H9 (cell line): Measurements from ENCODE around the gene PARK7. TPM values are rescaled to one million over a fixed set of nuclear protein-coding genes. Genes with fewer than 3 reads are reported as not detected.

Experiments
- DNase-seq: peaks from one replicate; pipeline ENCODE4 v3.0.0-alpha.2; 2017
- H2AFZ ChIP-seq: one replicate; pipeline ENCODE4 v1.6.1; 2013; ENCODE audit warnings: mild to moderate bottlenecking, low read length, control low read depth, moderate library complexity
- H2AK5ac ChIP-seq: 2 replicates; pipeline ENCODE4 v1.6.1; 2013; ENCODE audit warnings: low read length, control low read depth, mixed read lengths; ENCODE audit not compliant: insufficient read length
- H2BK120ac ChIP-seq: one replicate; pipeline ENCODE4 v1.6.1; 2013; ENCODE audit warnings: low read depth, mild to moderate bottlenecking, low read length, control low read depth, inconsistent platforms; ENCODE audit not compliant: poor library complexity, severe bottlenecking
- H2BK12ac ChIP-seq: 2 replicates; pipeline ENCODE4 v1.6.1; 2013; ENCODE audit warnings: low read length, control low read depth, mixed read lengths, low read depth; ENCODE audit not compliant: insufficient read length
- H2BK15ac ChIP-seq: 2 replicates; pipeline ENCODE4 v1.6.1; 2013; ENCODE audit warnings: low read depth, low read length, control low read depth
- H2BK20ac ChIP-seq: one replicate; pipeline ENCODE4 v1.6.1; 2013; ENCODE audit warnings: low read depth, mild to moderate bottlenecking, low read length, control low read depth, inconsistent platforms; ENCODE audit not compliant: poor library complexity, severe bottlenecking
- H2BK5ac ChIP-seq: 2 replicates; pipeline ENCODE4 v1.6.1; 2013; ENCODE audit warnings: low read length, control low read depth, mixed read lengths; ENCODE audit not compliant: insufficient read length
- H3K14ac ChIP-seq: 2 replicates; pipeline ENCODE4 v1.6.1; 2013; ENCODE audit warnings: low read length, control low read depth; ENCODE audit not compliant: insufficient read depth
- H3K18ac ChIP-seq: 2 replicates; pipeline ENCODE4 v1.6.1; 2013; ENCODE audit warnings: low read depth, mild to moderate bottlenecking, mixed read lengths, low read length, control low read depth; ENCODE audit not compliant: insufficient read length
- H3K23ac ChIP-seq: 2 replicates; pipeline ENCODE4 v1.6.1; 2013; ENCODE audit warnings: low read length, control low read depth, mixed read lengths, low read depth; ENCODE audit not compliant: insufficient read length
- H3K23me2 ChIP-seq: 2 replicates; pipeline ENCODE4 v1.6.1; 2013; ENCODE audit warnings: low read depth, mild to moderate bottlenecking, mixed read lengths, low read length, control low read depth; ENCODE audit not compliant: insufficient read length, poor library complexity, severe bottlenecking
- H3K27ac ChIP-seq: 2 replicates; pipeline ENCODE4 v1.5.1; 2013; ENCODE audit warnings: low read length, control low read depth, mixed read lengths, low read depth; ENCODE audit not compliant: insufficient read length
- H3K27me3 ChIP-seq: 2 replicates; pipeline ENCODE4 v1.6.1; 2013; ENCODE audit warnings: low read length, control low read depth, inconsistent platforms; ENCODE audit not compliant: insufficient read depth
- H3K4ac ChIP-seq: 2 replicates; pipeline ENCODE4 v1.6.1; 2013; ENCODE audit warnings: low read depth, mild to moderate bottlenecking, control low read depth, inconsistent platforms, low read length, moderate library complexity
- H3K4me1 ChIP-seq: 2 replicates; pipeline ENCODE4 v1.6.1; 2013; ENCODE audit warnings: low read length, control low read depth, inconsistent platforms; ENCODE audit not compliant: insufficient read depth
- H3K4me2 ChIP-seq: 2 replicates; pipeline ENCODE4 v1.6.1; 2013; ENCODE audit warnings: low read length, control low read depth, mixed read lengths; ENCODE audit not compliant: insufficient read length, insufficient read depth
- H3K56ac ChIP-seq: 2 replicates; pipeline ENCODE4 v1.6.1; 2013; ENCODE audit warnings: low read depth, mild to moderate bottlenecking, mixed read lengths, low read length, control low read depth; ENCODE audit not compliant: insufficient read length
- H3K79me1 ChIP-seq: 2 replicates; pipeline ENCODE4 v1.6.1; 2013; ENCODE audit warnings: low read depth, mild to moderate bottlenecking, moderate library complexity, low read length, control low read depth, inconsistent platforms; ENCODE audit not compliant: insufficient read depth, poor library complexity, severe bottlenecking
- H3K79me2 ChIP-seq: 2 replicates; pipeline ENCODE4 v1.6.1; 2013; ENCODE audit warnings: low read length, control low read depth, inconsistent platforms; ENCODE audit not compliant: insufficient read depth
- H3K9ac ChIP-seq: 2 replicates; pipeline ENCODE4 v1.6.1; 2013; ENCODE audit warnings: low read length, control low read depth, mixed read lengths; ENCODE audit not compliant: insufficient read length; ENCODE audit errors: extremely low read depth
- H3K9me3 ChIP-seq: one replicate; pipeline ENCODE4 v1.6.1; 2013; ENCODE audit warnings: low read depth, low read length, inconsistent platforms; ENCODE audit not compliant: control insufficient read depth
- H3T11ph ChIP-seq: one replicate; pipeline ENCODE4 v1.6.1; 2013; ENCODE audit warnings: mild to moderate bottlenecking, low read length, control low read depth, inconsistent platforms
- H4K20me1 ChIP-seq: one replicate; pipeline ENCODE4 v1.6.1; 2013; ENCODE audit not compliant: control insufficient read depth, insufficient read length, insufficient read depth
- H4K5ac ChIP-seq: 2 replicates; pipeline ENCODE4 v1.6.1; 2013; ENCODE audit warnings: low read depth, mild to moderate bottlenecking, mixed read lengths, low read length, control low read depth; ENCODE audit not compliant: insufficient read length
- H4K8ac ChIP-seq: replicated peaks from 2 replicates; pipeline ENCODE4 v1.6.1; 2013; ENCODE audit warnings: low read length, control low read depth, mixed read lengths, low read depth; ENCODE audit not compliant: insufficient read length
- H4K91ac ChIP-seq: 2 replicates; pipeline ENCODE4 v1.6.1; 2013; ENCODE audit warnings: low read depth, mild to moderate bottlenecking, moderate library complexity, mixed read lengths, low read length, control low read depth; ENCODE audit not compliant: insufficient read length
- H3K27ac Mint-ChIP-seq, 3 experiments: 2 replicates in 2 of 3; 3 replicates in 1 of 3; pipeline ENCODE4 v1.8.0; 2020 to 2021; ENCODE audit warnings: mixed read lengths in 3 of 3, mild to moderate bottlenecking in 1 of 3, moderate library complexity in 1 of 3
- H3K27me3 Mint-ChIP-seq: 2 replicates; pipeline ENCODE4 v1.8.0; 2021; ENCODE audit warnings: low read depth, mild to moderate bottlenecking, moderate library complexity, mixed read lengths
- H3K36me3 Mint-ChIP-seq, 3 experiments: 2 replicates in 2 of 3; 3 replicates in 1 of 3; pipeline ENCODE4 v1.8.0; 2020 to 2021; ENCODE audit warnings: low read depth in 3 of 3, mixed read lengths in 3 of 3; ENCODE audit not compliant: insufficient read depth in 1 of 3
- H3K4me1 Mint-ChIP-seq, 2 experiments: 2 replicates each; pipeline ENCODE4 v1.8.0; 2020; ENCODE audit warnings: mixed read lengths in 2 of 2
- H3K4me3 Mint-ChIP-seq, 2 experiments: 2 replicates in 1 of 2; 3 replicates in 1 of 2; pipeline ENCODE4 v1.8.0; 2020 to 2021; ENCODE audit warnings: mild to moderate bottlenecking in 2 of 2, mixed read lengths in 2 of 2, moderate library complexity in 1 of 2
- H3K9me3 Mint-ChIP-seq, 2 experiments: 2 replicates in 1 of 2; 3 replicates in 1 of 2; pipeline ENCODE4 v1.8.0; 2020; ENCODE audit warnings: mild to moderate bottlenecking in 2 of 2, mixed read lengths in 2 of 2, moderate library complexity in 1 of 2
- WGBS: extraction: QIAGEN DNeasy Blood & Tissue Kit; methylation state at CpG from one replicate; pipeline ENCODE4 v1.1.7; 2013; ENCODE audit warnings: missing lambda C conversion rate, low lambda C conversion rate, mixed read lengths; ENCODE audit not compliant: insufficient read length; ENCODE audit errors: extremely low coverage; 5-methylcytosine and 5-hydroxymethylcytosine counted together
- total RNA-seq: library from RNA; stranded (reverse); gene quantifications from 2 replicates; pipeline ENCODE4 v1.2.1, GENCODE V29; 2021
- TF ChIP-seq, protein P1 (sequence below): fragments of 200-600 bp; sonication (generic); conservative IDR thresholded peaks from 3 replicates; pipeline ENCODE4 v1.8.0; 2021; ENCODE audit warnings: antibody characterized with exemption, mild to moderate bottlenecking

Gene PARK7
- total RNA-seq, 1 experiment from 2014 or later = 370 TPM

DNA sequence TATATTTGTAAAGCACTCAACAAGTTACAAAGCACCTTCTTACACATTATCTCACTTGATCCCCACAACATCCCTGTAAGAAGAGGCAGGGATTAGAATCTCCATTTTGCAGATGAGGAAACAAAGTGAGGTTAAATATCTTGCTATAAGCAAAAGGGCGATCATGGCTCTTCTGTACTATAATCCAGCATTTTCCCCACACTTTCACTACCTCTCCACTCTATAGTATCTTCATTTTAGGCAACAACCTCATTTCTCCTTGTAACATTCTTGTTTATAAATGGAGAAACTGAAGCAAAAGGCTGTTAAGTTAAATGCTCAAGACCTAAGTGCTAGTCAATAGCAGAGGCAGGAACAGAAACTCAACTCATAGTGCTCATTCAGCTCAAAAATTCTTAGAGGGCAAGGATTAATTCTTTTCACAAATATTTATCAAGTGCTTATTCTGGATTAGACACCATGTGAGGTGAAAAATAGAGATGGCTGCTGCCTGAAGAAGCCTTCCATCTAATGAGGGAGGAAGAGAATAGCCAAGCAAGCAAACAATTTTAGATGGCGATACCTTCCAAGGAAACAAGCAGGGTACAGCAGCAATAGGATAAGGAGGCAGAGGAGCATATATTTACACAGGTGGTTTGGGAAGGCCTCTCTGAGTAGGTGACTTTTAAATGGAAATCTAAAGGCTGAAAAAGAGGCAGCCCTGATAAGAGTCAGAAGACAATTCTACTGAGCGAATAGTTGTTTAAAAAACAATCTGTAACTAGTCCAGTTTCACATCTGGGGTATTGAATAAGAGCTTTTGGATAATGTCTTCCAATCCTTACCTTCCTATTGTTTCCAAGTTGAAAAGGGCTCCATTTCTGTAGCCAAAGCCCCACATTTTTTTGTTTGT, 61.1 kb downstream of the PARK7 start:
- no peak overlapping the region for H2BK120ac ChIP-seq
- H3K14ac ChIP-seq = no peak overlapping the region
- H4K20me1 ChIP-seq = no peaks in the 10 kb centered on the region
- H3K4me2 ChIP-seq = no peak overlapping the region
- no peak overlapping the region for H3K4ac ChIP-seq
- no peak overlapping the region for H4K8ac ChIP-seq
- H3K23ac ChIP-seq = no peak overlapping the region
- no CpG with 5 or more reads among the region's 3 CpGs for WGBS
- peaks cover 0 to 4% (median 0%) of the 10 kb centered on the region in 3 experiments; a peak in 2 of 7 replicates for H3K36me3 Mint-ChIP-seq
- H2BK20ac ChIP-seq = no peak overlapping the region
- no peak overlapping the region for H3K9ac ChIP-seq
- H3K79me1 ChIP-seq = no peaks in the 10 kb centered on the region
- no peak overlapping the region for H2AK5ac ChIP-seq
- no peak overlapping the region for H3K27ac ChIP-seq
- H3K27me3 ChIP-seq = no peaks in the 10 kb centered on the region; the same call in 1 of the 2 replicates
- no peak overlapping the region for H2BK5ac ChIP-seq
- H3K4me1 ChIP-seq = peaks cover 9% of the 10 kb centered on the region; the same call in 1 of the 2 replicates
- no peaks in the 10 kb centered on the region for H3K9me3 ChIP-seq
- no peak for DNase-seq
- no peak overlapping the region for H3K56ac ChIP-seq
- H3K79me2 ChIP-seq = peaks cover 58% of the 10 kb centered on the region; the same call in 1 of the 2 replicates
- peak overlapping the region in 1 of 2 experiments; percentile 89; a peak in 3 of 5 replicates for H3K4me3 Mint-ChIP-seq
- H4K91ac ChIP-seq = no peak overlapping the region
- no peak overlapping the region for H2BK12ac ChIP-seq
- TF ChIP-seq, protein P1, sequence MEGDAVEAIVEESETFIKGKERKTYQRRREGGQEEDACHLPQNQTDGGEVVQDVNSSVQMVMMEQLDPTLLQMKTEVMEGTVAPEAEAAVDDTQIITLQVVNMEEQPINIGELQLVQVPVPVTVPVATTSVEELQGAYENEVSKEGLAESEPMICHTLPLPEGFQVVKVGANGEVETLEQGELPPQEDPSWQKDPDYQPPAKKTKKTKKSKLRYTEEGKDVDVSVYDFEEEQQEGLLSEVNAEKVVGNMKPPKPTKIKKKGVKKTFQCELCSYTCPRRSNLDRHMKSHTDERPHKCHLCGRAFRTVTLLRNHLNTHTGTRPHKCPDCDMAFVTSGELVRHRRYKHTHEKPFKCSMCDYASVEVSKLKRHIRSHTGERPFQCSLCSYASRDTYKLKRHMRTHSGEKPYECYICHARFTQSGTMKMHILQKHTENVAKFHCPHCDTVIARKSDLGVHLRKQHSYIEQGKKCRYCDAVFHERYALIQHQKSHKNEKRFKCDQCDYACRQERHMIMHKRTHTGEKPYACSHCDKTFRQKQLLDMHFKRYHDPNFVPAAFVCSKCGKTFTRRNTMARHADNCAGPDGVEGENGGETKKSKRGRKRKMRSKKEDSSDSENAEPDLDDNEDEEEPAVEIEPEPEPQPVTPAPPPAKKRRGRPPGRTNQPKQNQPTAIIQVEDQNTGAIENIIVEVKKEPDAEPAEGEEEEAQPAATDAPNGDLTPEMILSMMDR = no peak
- H3K4me1 Mint-ChIP-seq = peaks cover 66 to 82% of the 10 kb centered on the region in 2 experiments
- peaks cover 13% of the 10 kb centered on the region for H3K27me3 Mint-ChIP-seq
- H2AFZ ChIP-seq = no peak overlapping the region
- no peak overlapping the region for H2BK15ac ChIP-seq
- H3K23me2 ChIP-seq = peaks cover 12% of the 10 kb centered on the region
- H4K5ac ChIP-seq = no peak overlapping the region
- no peak overlapping the region for H3T11ph ChIP-seq
- no peaks in the 10 kb centered on the region; a peak in 1 of 5 replicates for H3K9me3 Mint-ChIP-seq
- H3K18ac ChIP-seq = no peak overlapping the region
- H3K27ac Mint-ChIP-seq = peak overlapping the region; percentile 52 to 81 (median 79); a peak in 4 of 7 replicates
